ENCODE results near the gene MAPK10.

Gene MAPK10

DNA sequence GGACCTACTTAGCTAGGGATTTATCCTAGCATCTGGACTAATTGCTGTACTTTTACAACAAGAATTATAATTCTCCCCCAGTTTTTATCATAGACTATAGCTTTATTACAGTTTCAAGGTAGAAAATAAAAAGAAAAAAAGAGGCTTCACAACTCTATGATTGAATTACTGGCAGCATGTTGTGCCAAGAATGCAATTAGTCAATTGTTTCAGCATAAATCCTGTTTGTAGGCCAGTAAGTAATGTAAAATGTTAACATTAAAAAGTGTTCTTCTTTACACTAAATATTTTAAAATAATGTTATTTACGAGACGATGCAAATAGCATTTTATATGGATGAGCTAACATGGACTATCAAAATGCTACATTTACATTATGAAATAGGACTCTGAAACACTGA, 228.4 kb downstream of the MAPK10 start:
- no peak for DNase-seq (ENCODE audit: low read depth)
- no peak overlapping the region for H3K4me3 ChIP-seq (ENCODE audit: low read depth, low read length)

DNA sequence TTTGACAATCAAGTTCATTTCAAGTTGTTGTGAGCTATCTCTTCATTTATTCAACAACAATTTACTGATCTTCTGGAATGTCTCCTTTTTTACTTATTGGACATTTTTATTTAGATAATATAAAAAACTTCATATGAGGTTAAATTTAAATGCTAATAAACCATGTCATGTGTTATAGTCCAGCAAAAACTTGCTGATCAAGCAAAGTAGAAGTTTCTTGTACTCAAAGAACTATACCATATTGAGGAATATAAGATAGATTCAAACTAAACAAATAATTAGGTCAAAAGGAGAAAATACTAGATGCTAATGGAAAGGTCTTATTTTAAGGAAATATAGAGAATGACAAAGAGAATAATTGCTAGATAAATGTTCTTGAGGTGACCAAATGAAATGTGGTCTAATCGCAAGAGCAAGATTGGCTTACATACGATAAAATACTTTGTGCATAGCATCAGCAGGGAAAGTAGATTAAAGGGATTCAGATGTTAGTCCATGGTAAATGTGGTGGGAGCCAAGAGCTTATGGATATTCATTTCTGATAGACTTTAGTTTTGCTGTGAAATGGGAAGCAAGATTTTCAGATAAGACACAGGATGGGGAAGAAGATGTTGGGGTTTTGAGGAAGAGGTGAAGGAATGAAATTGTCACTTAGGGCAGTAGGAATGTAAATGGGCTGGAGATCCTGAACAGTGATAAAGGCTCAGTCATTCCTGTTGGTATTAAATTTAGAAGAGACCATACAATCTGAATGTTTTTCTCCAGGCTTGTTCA, 229.5 kb downstream of the MAPK10 start:
- H3K4me3 ChIP-seq (ENCODE audit: low read depth, low read length) = no peak overlapping the region
- DNase-seq (ENCODE audit: low read depth) = no peak

DNA sequence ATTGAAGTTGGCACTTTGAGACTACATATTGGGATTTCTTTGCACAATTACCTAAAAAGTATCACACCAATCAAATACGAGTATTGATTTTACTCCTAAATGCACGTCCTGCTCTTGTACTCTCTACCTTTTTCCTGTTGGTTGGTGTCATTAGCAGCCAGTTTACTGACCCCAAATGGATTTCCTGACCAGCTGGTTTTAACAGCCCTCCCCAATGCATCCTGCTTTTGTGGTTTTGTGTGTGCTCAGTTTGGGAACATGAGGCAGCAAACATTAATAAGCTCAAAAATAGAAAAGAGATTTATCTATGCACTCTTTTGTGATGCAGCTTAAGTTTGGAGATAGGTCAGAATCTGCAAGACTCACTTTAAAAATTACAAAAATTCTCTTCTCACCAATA, 230.3 kb downstream of the MAPK10 start:
- H3K4me3 ChIP-seq (ENCODE audit: low read depth, low read length) = no peak overlapping the region
- no peak for DNase-seq (ENCODE audit: low read depth)

DNA sequence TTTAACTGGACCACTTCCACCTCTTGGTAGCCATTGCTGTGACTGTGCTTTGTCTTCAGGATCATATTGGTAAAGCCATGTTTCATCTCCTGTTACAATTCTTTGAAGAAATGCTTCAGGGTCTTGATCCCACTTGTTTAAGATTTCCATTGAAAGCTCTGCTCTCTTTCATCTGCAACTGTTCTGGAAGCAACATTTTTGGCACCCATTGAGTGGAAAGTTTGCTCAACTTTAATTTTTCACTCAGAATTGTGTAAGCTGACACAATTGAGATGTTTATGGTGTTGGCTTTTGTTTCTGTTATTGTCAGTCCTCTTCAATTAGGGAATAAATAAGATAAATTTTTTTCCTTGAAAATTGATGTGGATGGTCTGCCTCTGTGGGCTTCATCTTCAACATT, 237.4 kb downstream of the MAPK10 start:
- H3K4me3 ChIP-seq (ENCODE audit: low read depth, low read length) = no peak overlapping the region
- no peak for DNase-seq (ENCODE audit: low read depth)

DNA sequence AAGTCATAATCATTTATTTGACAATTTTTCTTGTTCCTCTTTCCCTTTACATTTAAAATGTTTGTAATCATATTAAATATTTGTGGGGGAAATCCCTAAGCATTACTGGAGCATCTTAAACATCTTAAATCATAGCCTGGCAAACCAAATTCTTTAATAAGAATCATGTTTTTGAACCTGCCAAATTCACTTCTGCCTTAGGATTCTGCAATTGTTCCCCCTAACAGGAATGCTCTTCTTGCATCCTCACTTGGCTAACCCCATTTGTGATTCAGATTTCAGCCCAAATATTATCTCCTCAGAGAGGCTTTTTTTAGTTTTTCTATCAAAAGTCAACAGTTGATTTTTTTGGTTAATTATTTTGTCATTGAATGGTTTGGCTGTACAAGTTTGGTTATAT, 241.1 kb downstream of the MAPK10 start:
- no peak overlapping the region for H3K4me3 ChIP-seq (ENCODE audit: low read depth, low read length)
- no peak for DNase-seq (ENCODE audit: low read depth)

DNA sequence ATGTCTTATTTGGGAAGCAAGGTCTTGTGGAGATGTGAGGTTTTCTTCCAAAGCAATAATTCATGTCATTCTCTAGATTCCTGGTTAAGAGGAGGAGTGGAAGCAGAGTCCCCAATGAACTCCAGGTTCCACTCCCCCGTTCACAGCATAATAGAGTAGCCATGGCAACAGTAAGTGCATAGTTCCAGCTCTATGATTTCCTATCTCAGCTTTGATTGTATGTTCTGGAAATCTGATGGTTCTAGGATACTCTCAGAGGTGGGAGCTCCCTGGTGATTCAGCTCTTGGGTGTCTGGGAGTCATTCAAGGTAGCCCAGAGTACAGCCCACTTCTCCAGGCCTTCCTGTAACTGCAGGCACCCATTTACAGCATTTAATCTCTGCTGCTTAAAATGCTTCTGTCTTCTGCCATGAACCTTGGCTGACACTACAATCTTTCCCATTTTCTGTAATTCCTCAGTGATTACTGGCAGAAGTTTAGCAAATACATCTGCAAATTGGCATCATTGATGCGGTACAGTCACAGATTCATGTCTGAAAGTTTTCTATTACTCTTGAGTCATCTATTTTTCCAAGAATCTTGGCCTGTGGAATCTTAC, 242.0 kb downstream of the MAPK10 start:
- H3K4me3 ChIP-seq (ENCODE audit: low read depth, low read length) = no peak overlapping the region
- DNase-seq (ENCODE audit: low read depth) = peak; percentile 64

DNA sequence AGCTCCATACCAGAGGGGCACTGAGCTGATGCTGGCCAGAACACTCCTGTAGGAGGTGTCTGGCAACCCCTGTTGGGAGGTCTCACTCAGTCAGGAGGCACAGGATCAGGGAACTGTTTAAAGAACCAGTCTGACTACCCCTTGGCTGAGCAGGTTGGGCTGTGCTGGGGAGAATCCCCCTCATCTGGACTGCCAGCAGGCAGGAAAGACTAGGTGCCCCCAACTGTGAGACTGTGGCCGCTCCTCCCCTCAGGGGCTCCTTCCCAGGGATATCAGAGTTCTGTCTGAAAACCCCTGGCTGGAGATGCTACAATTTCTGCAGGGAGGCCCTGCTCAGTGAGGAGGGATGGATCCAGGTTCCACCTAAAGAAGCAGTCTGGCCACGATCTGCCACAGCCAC, 245.3 kb downstream of the MAPK10 start:
- no peak overlapping the region for H3K4me3 ChIP-seq (ENCODE audit: low read depth, low read length)
- no peak for DNase-seq (ENCODE audit: low read depth)

DNA sequence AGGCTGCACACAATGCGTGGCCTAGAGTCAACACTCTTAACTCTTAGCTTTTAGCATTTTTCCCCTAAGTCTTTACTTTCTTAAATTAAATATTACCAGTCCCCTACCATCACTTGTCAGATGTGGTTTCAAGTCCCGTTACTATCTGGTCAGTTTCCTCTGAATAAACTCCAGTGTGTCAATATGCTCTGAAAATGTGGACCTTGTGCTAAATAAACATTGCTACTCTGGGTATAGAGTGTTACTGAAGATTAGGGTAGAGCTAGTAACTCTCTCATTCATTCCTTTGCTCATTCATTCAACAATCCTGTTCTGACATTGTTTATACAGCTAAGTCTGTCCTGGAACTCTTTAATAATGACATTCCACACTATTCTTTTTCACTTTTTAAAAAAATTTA, 251.0 kb downstream of the MAPK10 start:
- H3K4me3 ChIP-seq (ENCODE audit: low read depth, low read length) = no peak overlapping the region
- DNase-seq (ENCODE audit: low read depth) = no peak

DNA sequence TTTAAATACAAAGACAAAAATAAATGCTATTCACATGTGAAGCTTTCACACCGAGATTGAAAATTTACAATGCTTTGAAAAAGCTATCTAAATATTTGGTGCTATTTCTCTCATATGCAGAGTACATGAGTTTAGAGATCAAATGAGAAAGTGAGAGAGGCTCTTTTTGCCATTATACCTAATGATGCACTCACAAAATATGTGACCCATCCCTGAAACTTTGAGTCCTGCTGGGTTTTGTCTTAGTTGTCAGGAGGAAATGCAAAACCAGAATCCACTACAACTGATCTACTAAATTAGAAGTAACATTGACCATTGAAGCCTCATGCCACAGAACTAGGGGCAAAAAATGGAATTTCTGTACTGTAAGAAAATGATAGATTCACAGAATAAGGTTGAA, 251.7 kb downstream of the MAPK10 start:
- H3K4me3 ChIP-seq (ENCODE audit: low read depth, low read length) = no peak overlapping the region
- DNase-seq (ENCODE audit: low read depth) = no peak

DNA sequence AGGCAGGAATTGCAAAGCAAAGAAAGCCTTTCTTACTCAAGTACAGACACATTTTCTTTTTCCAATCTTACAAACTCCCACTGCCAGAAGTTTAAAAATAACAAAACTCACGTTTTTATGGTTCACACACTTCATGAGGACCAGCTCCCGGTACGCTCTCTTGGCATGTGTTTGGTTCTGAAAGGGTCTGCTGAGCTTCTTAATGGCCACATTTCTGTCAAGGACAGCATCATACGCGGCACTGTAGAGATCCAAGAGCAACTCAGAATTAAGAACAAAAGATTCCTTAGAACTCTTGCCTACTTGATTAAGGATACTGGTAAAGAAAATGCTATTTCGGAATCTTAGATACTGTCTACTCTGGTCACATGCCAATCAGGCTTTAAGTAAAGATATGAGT, 252.7 kb downstream of the MAPK10 start:
- H3K4me3 ChIP-seq (ENCODE audit: low read depth, low read length) = no peak overlapping the region

DNA sequence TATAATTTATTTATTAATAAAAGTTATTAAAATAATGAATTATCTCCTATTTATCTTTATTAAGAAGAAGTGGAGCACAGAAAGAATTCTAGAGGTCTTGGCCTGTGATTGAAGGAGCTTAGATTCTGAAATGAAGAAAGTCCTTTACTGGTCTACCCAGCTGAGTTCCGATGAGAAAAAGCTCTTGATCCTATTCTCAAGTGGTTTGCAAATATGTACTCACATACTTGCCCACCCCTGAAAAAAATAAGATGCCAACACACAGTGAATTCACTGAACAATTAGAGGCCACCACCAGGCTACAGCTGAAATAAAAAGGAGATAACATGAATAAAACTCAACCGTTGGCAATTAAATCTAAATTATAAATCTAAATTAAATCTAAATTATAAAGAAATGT, 253.4 kb downstream of the MAPK10 start:
- DNase-seq (ENCODE audit: low read depth) = no peak
- no peak overlapping the region for H3K4me3 ChIP-seq (ENCODE audit: low read depth, low read length)

More for the DNA sequence above, 252.7 kb downstream of the MAPK10 start:
- no peak for DNase-seq (ENCODE audit: low read depth)

DNA sequence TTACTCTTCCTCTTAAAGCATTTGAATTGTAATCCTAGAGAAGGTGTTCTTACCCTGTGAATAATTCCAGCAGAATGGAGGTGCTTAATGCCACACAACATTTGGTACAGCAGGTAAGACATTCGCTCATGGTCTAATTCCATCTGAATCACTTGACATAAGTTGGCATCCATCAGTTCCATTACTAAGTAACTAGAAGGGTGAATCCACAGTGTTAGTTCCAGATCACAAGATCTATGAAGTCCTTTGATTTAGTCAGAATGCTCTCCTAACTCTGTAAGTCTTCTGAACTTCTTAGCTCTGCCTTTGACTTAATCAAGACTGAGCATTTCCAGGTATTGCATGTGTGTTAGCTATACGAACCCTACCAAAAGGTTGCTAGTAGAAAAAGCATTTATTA, 258.0 kb downstream of the MAPK10 start:
- no peak overlapping the region for H3K4me3 ChIP-seq (ENCODE audit: low read depth, low read length)
- no peak for DNase-seq (ENCODE audit: low read depth)

DNA sequence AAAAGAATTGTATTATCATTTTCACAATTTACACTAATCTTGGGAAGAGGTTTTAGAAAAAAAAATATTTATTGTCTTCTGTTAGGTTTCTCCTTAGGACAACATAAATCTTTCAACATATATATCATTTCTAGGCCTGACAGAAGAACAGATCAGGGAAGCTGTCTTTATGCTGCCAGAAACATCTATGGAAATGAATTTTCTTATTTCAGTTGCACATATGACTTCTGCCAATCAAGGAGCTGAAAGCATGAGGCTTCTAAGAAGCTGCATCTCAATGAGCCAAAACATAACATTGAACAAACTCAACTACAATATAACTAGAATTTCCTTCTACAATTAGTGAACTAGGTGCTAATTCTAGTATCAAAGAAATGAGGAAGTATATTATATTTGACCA, 258.4 kb downstream of the MAPK10 start:
- H3K4me3 ChIP-seq (ENCODE audit: low read depth, low read length) = no peak overlapping the region
- no peak for DNase-seq (ENCODE audit: low read depth)

DNA sequence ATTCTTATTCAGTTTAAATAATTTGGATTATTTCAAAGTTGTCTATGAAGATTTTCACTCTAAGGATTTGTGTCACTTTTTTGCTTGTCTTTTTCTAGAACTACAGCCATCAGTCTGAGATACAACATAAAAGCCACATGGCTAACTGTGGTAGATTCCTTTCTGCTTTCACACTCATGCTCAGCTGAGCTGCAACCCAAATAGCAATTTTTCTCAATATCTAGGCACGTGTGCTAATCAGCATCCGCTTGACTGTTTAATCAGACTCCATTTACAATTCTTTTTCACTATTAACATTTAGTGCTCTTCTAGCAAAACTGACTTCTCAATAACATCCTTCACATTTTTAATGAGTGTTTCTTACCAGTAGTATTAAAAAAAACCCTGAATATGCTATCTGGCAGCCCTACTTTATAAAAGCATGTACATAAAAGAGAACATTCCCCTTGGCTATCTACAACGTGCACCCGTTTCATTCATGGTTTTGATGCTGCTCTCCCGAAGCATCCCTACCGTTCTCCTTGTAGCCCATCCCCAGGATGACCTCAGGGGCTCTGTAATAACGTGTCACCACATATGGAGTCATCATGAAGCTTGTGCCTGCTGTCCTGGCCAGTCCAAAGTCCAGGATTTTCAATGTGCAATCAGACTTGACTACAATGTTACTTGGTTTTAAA, 259.2 kb downstream of the MAPK10 start:
- no peak for DNase-seq (ENCODE audit: low read depth)
- no peak overlapping the region for H3K4me3 ChIP-seq (ENCODE audit: low read depth, low read length)

DNA sequence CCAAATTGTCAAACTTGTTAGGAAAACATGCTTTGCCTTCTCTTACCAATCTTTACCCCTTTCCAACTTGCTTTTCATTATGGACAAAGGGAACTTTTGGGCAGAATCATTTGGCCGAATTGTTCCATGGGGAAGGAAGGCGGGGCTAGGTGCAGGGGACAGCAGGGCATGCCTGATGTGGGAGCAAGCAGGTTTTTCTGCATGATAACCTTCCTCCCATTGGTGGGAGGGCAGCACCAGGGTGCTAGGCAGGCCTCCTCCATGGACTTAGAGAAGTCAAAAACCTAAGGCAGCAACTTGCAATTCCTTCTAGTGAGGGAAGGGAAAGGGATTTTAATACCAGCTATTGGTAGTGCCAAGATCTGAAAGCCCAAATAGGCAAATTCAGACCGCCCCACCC, 260.5 kb downstream of the MAPK10 start:
- no peak for DNase-seq (ENCODE audit: low read depth)
- H3K4me3 ChIP-seq (ENCODE audit: low read depth, low read length) = no peak overlapping the region

DNA sequence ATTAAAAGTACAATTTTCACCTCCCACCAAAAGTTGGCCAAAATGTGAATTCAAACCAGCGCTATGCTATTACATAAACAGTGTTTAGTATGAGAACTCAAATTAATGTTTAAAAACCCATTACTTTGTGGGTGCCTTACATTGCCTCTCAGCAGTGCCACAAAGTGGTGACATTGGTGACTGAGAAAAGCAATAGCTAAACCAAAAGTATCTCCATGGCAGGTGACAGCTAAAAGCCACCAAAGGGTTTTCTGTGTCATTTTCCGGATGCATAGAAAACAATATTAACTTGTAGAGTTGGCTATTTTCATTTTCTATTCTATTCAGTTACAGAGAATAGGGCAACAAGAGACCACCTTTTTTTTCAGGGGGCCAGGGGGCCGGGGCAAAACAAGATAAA, 261.2 kb downstream of the MAPK10 start:
- DNase-seq (ENCODE audit: low read depth) = no peak
- no peak overlapping the region for H3K4me3 ChIP-seq (ENCODE audit: low read depth, low read length)

DNA sequence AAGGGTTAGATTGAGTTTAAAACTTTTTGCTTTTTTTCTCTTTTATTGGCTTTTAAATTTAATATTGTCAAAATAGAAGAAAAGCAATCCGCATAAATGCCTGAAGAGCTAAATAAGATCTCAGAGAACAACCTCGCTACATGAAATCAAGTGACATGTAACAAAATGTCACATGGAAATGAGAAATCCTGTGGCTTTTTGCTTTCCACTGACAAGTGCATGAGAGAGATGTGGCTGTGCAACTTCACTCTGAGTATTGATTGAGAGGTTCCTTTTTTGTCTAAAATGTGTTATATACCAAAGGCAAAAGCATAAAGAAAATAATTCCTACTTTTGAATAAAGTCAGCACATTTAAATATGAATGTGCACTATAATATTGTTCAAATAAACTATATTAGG, 263.5 kb downstream of the MAPK10 start:
- DNase-seq (ENCODE audit: low read depth) = no peak
- H3K4me3 ChIP-seq (ENCODE audit: low read depth, low read length) = no peak overlapping the region

DNA sequence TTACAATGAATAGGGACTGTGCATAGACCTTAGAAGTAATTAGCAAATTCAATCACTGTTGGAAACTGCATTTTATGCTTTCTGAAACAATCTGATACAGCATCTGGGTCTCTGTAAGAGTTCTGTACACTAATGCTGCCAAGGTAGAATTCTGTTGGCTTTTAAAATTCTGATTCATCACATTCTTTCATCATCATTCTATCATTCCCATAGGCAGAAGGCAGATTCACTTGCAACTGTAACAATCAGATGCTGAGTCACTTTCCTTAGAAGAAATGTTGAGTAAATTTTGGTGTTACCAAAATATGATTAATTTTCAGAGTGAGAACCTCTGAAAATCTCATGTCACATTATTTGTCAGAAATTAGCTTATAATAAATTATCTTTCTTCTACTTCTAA, 267.2 kb downstream of the MAPK10 start:
- peak; percentile 49 for DNase-seq (ENCODE audit: low read depth)
- no peak overlapping the region for H3K4me3 ChIP-seq (ENCODE audit: low read depth, low read length)

DNA sequence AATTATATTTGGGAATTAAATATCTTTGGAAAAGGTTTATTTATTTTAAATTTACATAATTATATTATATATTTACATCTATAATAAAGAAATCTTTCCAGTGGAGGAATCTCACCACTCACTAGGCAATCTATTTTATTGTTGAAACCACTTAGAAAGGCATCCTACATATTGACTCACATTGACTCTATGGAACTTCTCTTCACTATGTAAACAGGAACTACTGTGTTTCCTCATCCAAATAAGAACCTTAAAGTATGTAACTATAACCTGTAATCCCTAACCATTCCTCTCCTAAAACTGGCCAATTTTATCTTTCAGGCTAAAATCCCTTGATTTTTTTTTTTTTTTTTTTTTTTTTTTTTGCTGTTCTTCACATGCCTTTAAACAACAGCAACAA, 268.7 kb downstream of the MAPK10 start:
- no peak overlapping the region for H3K4me3 ChIP-seq (ENCODE audit: low read depth, low read length)
- DNase-seq (ENCODE audit: low read depth) = no peak

DNA sequence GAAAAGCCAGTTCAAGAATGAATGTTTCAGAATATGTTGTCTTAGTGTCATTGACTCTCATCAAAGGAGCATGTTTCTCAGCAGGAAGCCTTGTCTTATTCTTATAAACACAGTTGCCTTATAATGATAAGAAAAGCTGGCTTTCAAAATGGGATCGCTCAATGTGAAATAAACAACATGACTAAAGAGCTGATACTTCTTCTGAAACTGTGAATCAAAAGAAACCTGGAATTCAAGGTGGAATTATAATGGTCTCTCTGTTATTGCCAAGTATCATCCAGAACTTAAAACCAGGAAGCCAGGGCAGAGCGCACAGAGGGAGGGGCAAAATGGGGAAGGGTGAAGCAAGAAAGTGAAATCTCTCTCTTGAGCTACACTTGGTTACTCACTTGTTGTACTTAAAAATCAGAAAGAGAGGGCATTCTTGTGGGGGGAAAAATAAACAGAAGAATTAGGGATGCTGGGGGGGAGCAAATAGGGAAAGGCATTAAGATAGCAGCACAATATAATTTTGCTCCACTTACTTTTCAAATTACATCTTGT, 270.0 kb downstream of the MAPK10 start:
- H3K4me3 ChIP-seq (ENCODE audit: low read depth, low read length) = no peak overlapping the region

DNA sequence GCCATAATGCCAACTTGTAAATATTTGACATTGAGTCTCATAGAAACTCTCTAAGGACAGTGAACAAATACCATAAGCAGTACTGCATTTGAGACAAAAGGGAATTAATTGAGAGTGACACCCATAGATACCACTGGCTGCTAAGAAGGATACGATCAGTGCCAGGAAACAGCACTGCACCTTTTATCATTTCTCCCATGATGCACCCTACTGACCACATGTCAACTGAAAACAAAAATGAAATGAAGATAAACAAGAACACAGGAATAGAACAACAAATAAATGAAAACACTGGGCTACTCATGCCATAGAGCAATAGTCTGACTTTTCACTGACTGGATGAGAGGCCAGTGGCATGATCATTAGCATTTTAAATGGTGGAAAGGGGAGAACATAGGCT, 270.8 kb downstream of the MAPK10 start:
- no peak overlapping the region for H3K4me3 ChIP-seq (ENCODE audit: low read depth, low read length)
- DNase-seq (ENCODE audit: low read depth) = no peak

More for the DNA sequence above, 270.0 kb downstream of the MAPK10 start:
- no peak for DNase-seq (ENCODE audit: low read depth)

All from skeletal muscle cell (primary cell).